ENCODE measurements around the gene HEXA. TPM values are rescaled to one million over a fixed set of nuclear protein-coding genes. Genes with fewer than 3 reads are reported as not detected.

Gene HEXA
- polyA plus RNA-seq, 1 donor (not counting 4 experiments of a cell fraction or from before 2014, with no cell fraction given): 53.5 TPM

- dilution Hi-C loops (cut with MboI; ENCODE audit: extremely low pct_ligation_motif_present, low sequenced_read_pairs): no loop called here
Measured at GRCh38 chr15:72334842-72335241, 41.0 kb downstream of the HEXA start.

GRCh38 chr15:72331021-72331420, 44.8 kb downstream of the HEXA start:
- Histone ChIP-seq H3K9me3 (ENCODE audit: control insufficient read depth, low read depth, low read length) (no peaks in the 10 kb centered on the region), H3K4me3 (ENCODE audit: control insufficient read depth in 2 of 3, extremely low read depth in 1 of 3, insufficient read depth in 2 of 3, low read depth in 1 of 3, low read length in 3 of 3) (no peak overlapping the region), H3K4me2 (ENCODE audit: control insufficient read depth, extremely low read depth, insufficient read depth, low read depth, low read length) (no peak overlapping the region), H3K9ac (ENCODE audit: control insufficient read depth, extremely low read depth, insufficient read depth, low read length) (no peak overlapping the region), H4K20me1 (ENCODE audit: control insufficient read depth, extremely low read depth, insufficient read depth, low read length) (no peaks in the 10 kb centered on the region), H3K79me2 (ENCODE audit: control insufficient read depth, insufficient read depth, low read length) (no peaks in the 10 kb centered on the region), H3K4me1 (ENCODE audit: control insufficient read depth, extremely low read depth, insufficient read depth, low read length) (no peaks in the 10 kb centered on the region), H3K27ac (ENCODE audit: control insufficient read depth, insufficient read depth, low read length) (no peak overlapping the region), H3K9me1 (ENCODE audit: control insufficient read depth, extremely low read depth, insufficient read depth, low read length) (no peaks in the 10 kb centered on the region), H3K27me3 (ENCODE audit: control insufficient read depth, extremely low read depth, insufficient read depth, low read length) (no peaks in the 10 kb centered on the region), H2AFZ (ENCODE audit: control insufficient read depth, low read length) (no peak overlapping the region), H3K36me3 (ENCODE audit: control insufficient read depth in 2 of 2, extremely low read depth in 1 of 2, insufficient read depth in 2 of 2, low read length in 2 of 2) (no peaks in the 10 kb centered on the region)
- TF ChIP-seq, protein P1, sequence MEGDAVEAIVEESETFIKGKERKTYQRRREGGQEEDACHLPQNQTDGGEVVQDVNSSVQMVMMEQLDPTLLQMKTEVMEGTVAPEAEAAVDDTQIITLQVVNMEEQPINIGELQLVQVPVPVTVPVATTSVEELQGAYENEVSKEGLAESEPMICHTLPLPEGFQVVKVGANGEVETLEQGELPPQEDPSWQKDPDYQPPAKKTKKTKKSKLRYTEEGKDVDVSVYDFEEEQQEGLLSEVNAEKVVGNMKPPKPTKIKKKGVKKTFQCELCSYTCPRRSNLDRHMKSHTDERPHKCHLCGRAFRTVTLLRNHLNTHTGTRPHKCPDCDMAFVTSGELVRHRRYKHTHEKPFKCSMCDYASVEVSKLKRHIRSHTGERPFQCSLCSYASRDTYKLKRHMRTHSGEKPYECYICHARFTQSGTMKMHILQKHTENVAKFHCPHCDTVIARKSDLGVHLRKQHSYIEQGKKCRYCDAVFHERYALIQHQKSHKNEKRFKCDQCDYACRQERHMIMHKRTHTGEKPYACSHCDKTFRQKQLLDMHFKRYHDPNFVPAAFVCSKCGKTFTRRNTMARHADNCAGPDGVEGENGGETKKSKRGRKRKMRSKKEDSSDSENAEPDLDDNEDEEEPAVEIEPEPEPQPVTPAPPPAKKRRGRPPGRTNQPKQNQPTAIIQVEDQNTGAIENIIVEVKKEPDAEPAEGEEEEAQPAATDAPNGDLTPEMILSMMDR (optimal IDR thresholded peaks at IDR 0.05 in 1 of 3, IDR thresholded peaks at IDR 0.05 in 1 of 3, conservative IDR thresholded peaks at IDR 0.05 in 1 of 3; ENCODE audit: extremely low read depth in 1 of 3, insufficient read depth in 2 of 3, low read length in 3 of 3): no peak
- no peak for TF ChIP-seq EZH2 (IDR thresholded peaks at IDR 0.05; ENCODE audit: low read length)
- no peak for DNase-seq (ENCODE audit: low read depth, low spot score)
- dilution Hi-C loops (cut with MboI; ENCODE audit: extremely low pct_ligation_motif_present, low sequenced_read_pairs): no loop called here
- FAIRE-seq: no peak

More at GRCh38 chr15:72334842-72335241, 41.0 kb downstream of the HEXA start:
- TF ChIP-seq, protein P1 (optimal IDR thresholded peaks at IDR 0.05 in 1 of 3, IDR thresholded peaks at IDR 0.05 in 1 of 3, conservative IDR thresholded peaks at IDR 0.05 in 1 of 3; ENCODE audit: extremely low read depth in 1 of 3, insufficient read depth in 2 of 3, low read length in 3 of 3): no peak
- TF ChIP-seq EZH2 (IDR thresholded peaks at IDR 0.05; ENCODE audit: low read length): no peak
- Histone ChIP-seq H3K27ac (ENCODE audit: control insufficient read depth, insufficient read depth, low read length) (no peak overlapping the region), H4K20me1 (ENCODE audit: control insufficient read depth, extremely low read depth, insufficient read depth, low read length) (no peaks in the 10 kb centered on the region), H2AFZ (ENCODE audit: control insufficient read depth, low read length) (no peak overlapping the region), H3K4me3 (ENCODE audit: control insufficient read depth in 2 of 3, extremely low read depth in 1 of 3, insufficient read depth in 2 of 3, low read depth in 1 of 3, low read length in 3 of 3) (no peak overlapping the region), H3K9me1 (ENCODE audit: control insufficient read depth, extremely low read depth, insufficient read depth, low read length) (no peaks in the 10 kb centered on the region), H3K27me3 (ENCODE audit: control insufficient read depth, extremely low read depth, insufficient read depth, low read length) (no peaks in the 10 kb centered on the region), H3K36me3 (ENCODE audit: control insufficient read depth in 2 of 2, extremely low read depth in 1 of 2, insufficient read depth in 2 of 2, low read length in 2 of 2) (no peaks in the 10 kb centered on the region), H3K4me1 (ENCODE audit: control insufficient read depth, extremely low read depth, insufficient read depth, low read length) (no peaks in the 10 kb centered on the region), H3K9me3 (ENCODE audit: control insufficient read depth, low read depth, low read length) (no peaks in the 10 kb centered on the region), H3K79me2 (ENCODE audit: control insufficient read depth, insufficient read depth, low read length) (no peaks in the 10 kb centered on the region), H3K4me2 (ENCODE audit: control insufficient read depth, extremely low read depth, insufficient read depth, low read depth, low read length) (no peak overlapping the region), H3K9ac (ENCODE audit: control insufficient read depth, extremely low read depth, insufficient read depth, low read length) (no peak overlapping the region)
- FAIRE-seq: no peak
- no peak for DNase-seq (ENCODE audit: low read depth, low spot score)

All from keratinocyte (primary cell).